B cell (primary cell): ENCODE results near the gene HNRNPF.

Experiments
- CTCF ChIP-seq: fragments of 200-600 bp; IDR thresholded peaks from one replicate; pipeline ENCODE4 v1.8.0; 2022; ENCODE audit warnings: antibody characterized with exemption, mild to moderate bottlenecking
- EZH2 ChIP-seq: IDR thresholded peaks from 2 replicates; pipeline ENCODE4 v1.6.1; 2012; ENCODE audit warnings: borderline replicate concordance, low read depth, mild to moderate bottlenecking, moderate library complexity, low read length; ENCODE audit not compliant: insufficient read depth, poor library complexity, severe bottlenecking

GRCh38 chr10:43448742-43449141 lies 39.8 kb upstream of the HNRNPF start:
- TF ChIP-seq EZH2: no peak
- no peak for TF ChIP-seq CTCF
